HEK293 (cell line): ENCODE results near the gene TSSK6.

ENCODE experiments used
- CTCF ChIA-PET: fragments of 350-600 bp; formaldehyde crosslinking; extraction: SDS; loops from one replicate; lab custom pipeline; 2021; ENCODE audit warnings: antibody characterized with exemption; lab: Yijun Ruan, JAX
- POLR2A ChIA-PET: fragments of 300-600 bp; formaldehyde crosslinking; extraction: SDS; loops from one replicate; lab custom pipeline; 2020; ENCODE audit warnings: antibody characterized with exemption, inconsistent platforms; lab: Yijun Ruan, JAX
- H3K27ac ChIP-seq: fragments of 200-500 bp; sonication (Bioruptor generic); 2 replicates; pipeline ENCODE4 v1.5.1; 2014; ENCODE audit warnings: low read depth, low read length, control low read depth, inconsistent platforms; ENCODE audit errors: extremely low read depth
- H3K36me3 ChIP-seq, 2 experiments: fragments of 200-500 bp in 1 of 2; sonication (Bioruptor generic) in 1 of 2; 1 replicate in 1 of 2; 2 replicates in 1 of 2; pipeline ENCODE4 v1.5.1; 2014 to 2017; ENCODE audit warnings: inconsistent platforms in 2 of 2, low read length in 2 of 2; ENCODE audit not compliant: control insufficient read depth in 2 of 2, insufficient read depth in 1 of 2
- H3K4me1 ChIP-seq: fragments of 200-500 bp; sonication (Bioruptor generic); 2 replicates; pipeline ENCODE4 v1.5.1; 2014; ENCODE audit warnings: mild to moderate bottlenecking, low read length, inconsistent platforms; ENCODE audit not compliant: control insufficient read depth, insufficient read depth
- H3K4me3 ChIP-seq: 2 replicates; pipeline ENCODE4 v1.5.1; 2011; ENCODE audit warnings: low read depth, mild to moderate bottlenecking, control low read depth, low read length, moderate library complexity
- H3K9me3 ChIP-seq: fragments of 200-500 bp; sonication (Bioruptor generic); 2 replicates; pipeline ENCODE4 v1.5.1; 2014; ENCODE audit warnings: low read depth, low read length, inconsistent platforms; ENCODE audit not compliant: control insufficient read depth, insufficient read depth
- ELK4 ChIP-seq: IDR thresholded peaks from 2 replicates; pipeline ENCODE4 v1.6.1; 2011; ENCODE audit warnings: mild to moderate bottlenecking, low read depth, low read length, borderline replicate concordance
- MZF1 ChIP-seq: fragments of 450-650 bp; formaldehyde crosslinking; IDR thresholded peaks from 2 replicates; pipeline ENCODE4 v1.5.1; 2017; ENCODE audit warnings: missing biosample characterization, missing genetic modification characterization, borderline replicate concordance
- TRIM28 ChIP-seq: IDR thresholded peaks from 2 replicates; pipeline ENCODE4 v1.6.1; 2011; ENCODE audit warnings: low read length, control low read depth, borderline replicate concordance
- WT1 ChIP-seq: fragments of 450-650 bp; formaldehyde crosslinking; IDR thresholded peaks from 2 replicates; pipeline ENCODE4 v1.5.1; 2016; ENCODE audit warnings: missing biosample characterization, missing genetic modification characterization
- ZBTB44 ChIP-seq: fragments of 450-650 bp; IDR thresholded peaks from 2 replicates; pipeline ENCODE4 v1.5.1; 2018; ENCODE audit warnings: missing biosample characterization, mild to moderate bottlenecking, missing genetic modification characterization
- ZBTB48 ChIP-seq: fragments of 450-650 bp; formaldehyde crosslinking; IDR thresholded peaks from 2 replicates; pipeline ENCODE4 v1.5.1; 2016; ENCODE audit warnings: missing biosample characterization, missing genetic modification characterization
- ZBTB49 ChIP-seq: fragments of 450-650 bp; formaldehyde crosslinking; IDR thresholded peaks from 2 replicates; pipeline ENCODE4 v1.5.1; 2016; ENCODE audit warnings: missing biosample characterization, missing genetic modification characterization, low read depth
- ZFP37 ChIP-seq: fragments of 450-650 bp; formaldehyde crosslinking; IDR thresholded peaks from 2 replicates; pipeline ENCODE4 v1.5.1; 2016; ENCODE audit warnings: missing biosample characterization, missing genetic modification characterization
- ZFP41 ChIP-seq: fragments of 450-650 bp; formaldehyde crosslinking; IDR thresholded peaks from 2 replicates; pipeline ENCODE4 v1.5.1; 2016; ENCODE audit warnings: missing biosample characterization, missing genetic modification characterization, borderline replicate concordance
- ZFP69B ChIP-seq: fragments of 450-650 bp; formaldehyde crosslinking; IDR thresholded peaks from 2 replicates; pipeline ENCODE4 v1.5.1; 2016; ENCODE audit warnings: missing biosample characterization, missing genetic modification characterization
- ZNF121 ChIP-seq: fragments of 450-650 bp; formaldehyde crosslinking; IDR thresholded peaks from 2 replicates; pipeline ENCODE4 v1.5.1; 2016; ENCODE audit warnings: missing biosample characterization, missing genetic modification characterization
- ZNF157 ChIP-seq: fragments of 450-650 bp; formaldehyde crosslinking; IDR thresholded peaks from 2 replicates; pipeline ENCODE4 v1.5.1; 2016; ENCODE audit warnings: missing biosample characterization, missing genetic modification characterization
- ZNF174 ChIP-seq: fragments of 450-650 bp; formaldehyde crosslinking; IDR thresholded peaks from 2 replicates; pipeline ENCODE4 v1.5.0; 2017; ENCODE audit warnings: missing biosample characterization, mild to moderate bottlenecking, missing genetic modification characterization
- ZNF223 ChIP-seq: fragments of 450-650 bp; formaldehyde crosslinking; IDR thresholded peaks from 2 replicates; pipeline ENCODE4 v1.5.1; 2016; ENCODE audit warnings: missing biosample characterization, missing genetic modification characterization
- ZNF324 ChIP-seq: fragments of 450-650 bp; formaldehyde crosslinking; IDR thresholded peaks from 2 replicates; pipeline ENCODE4 v1.5.1; 2016; ENCODE audit warnings: missing biosample characterization, missing genetic modification characterization
- ZNF37A ChIP-seq: fragments of 450-650 bp; IDR thresholded peaks from 2 replicates; pipeline ENCODE4 v1.5.1; 2018; ENCODE audit warnings: missing biosample characterization, missing genetic modification characterization
- ZNF416 ChIP-seq: fragments of 450-650 bp; formaldehyde crosslinking; IDR thresholded peaks from 2 replicates; pipeline ENCODE4 v1.5.1; 2016; ENCODE audit warnings: missing biosample characterization, missing genetic modification characterization
- ZNF521 ChIP-seq: fragments of 450-650 bp; formaldehyde crosslinking; IDR thresholded peaks from 2 replicates; pipeline ENCODE4 v1.5.1; 2017; ENCODE audit warnings: missing biosample characterization, mild to moderate bottlenecking, missing genetic modification characterization
- ZNF560 ChIP-seq: fragments of 450-650 bp; formaldehyde crosslinking; IDR thresholded peaks from 2 replicates; pipeline ENCODE4 v1.5.1; 2017; ENCODE audit warnings: missing biosample characterization, missing genetic modification characterization, borderline replicate concordance
- ZNF624 ChIP-seq: fragments of 450-650 bp; formaldehyde crosslinking; IDR thresholded peaks from 2 replicates; pipeline ENCODE4 v1.5.1; 2017; ENCODE audit warnings: missing biosample characterization, missing genetic modification characterization
- ZNF704 ChIP-seq: fragments of 450-650 bp; formaldehyde crosslinking; IDR thresholded peaks from 2 replicates; pipeline ENCODE4 v1.5.1; 2016; ENCODE audit warnings: missing biosample characterization, missing genetic modification characterization
- ZNF768 ChIP-seq: fragments of 450-650 bp; formaldehyde crosslinking; IDR thresholded peaks from 2 replicates; pipeline ENCODE4 v1.5.1; 2018; ENCODE audit warnings: missing biosample characterization, mild to moderate bottlenecking, missing genetic modification characterization
- ZNF837 ChIP-seq: fragments of 450-650 bp; formaldehyde crosslinking; IDR thresholded peaks from 2 replicates; pipeline ENCODE4 v1.5.1; 2016; ENCODE audit warnings: missing biosample characterization, missing genetic modification characterization
- ZNF843 ChIP-seq: fragments of 450-650 bp; formaldehyde crosslinking; IDR thresholded peaks from 2 replicates; pipeline ENCODE4 v1.5.1; 2016; ENCODE audit warnings: missing biosample characterization, missing genetic modification characterization
- ZXDB ChIP-seq: fragments of 450-650 bp; formaldehyde crosslinking; IDR thresholded peaks from 2 replicates; pipeline ENCODE4 v1.5.1; 2016; ENCODE audit warnings: missing biosample characterization, missing genetic modification characterization
- TF ChIP-seq, protein P1 (sequence below): fragments of 450-650 bp; formaldehyde crosslinking; IDR thresholded peaks from 2 replicates; pipeline ENCODE4 v1.5.1; 2016; ENCODE audit warnings: missing biosample characterization, missing genetic modification characterization

Gene TSSK6

DNA sequence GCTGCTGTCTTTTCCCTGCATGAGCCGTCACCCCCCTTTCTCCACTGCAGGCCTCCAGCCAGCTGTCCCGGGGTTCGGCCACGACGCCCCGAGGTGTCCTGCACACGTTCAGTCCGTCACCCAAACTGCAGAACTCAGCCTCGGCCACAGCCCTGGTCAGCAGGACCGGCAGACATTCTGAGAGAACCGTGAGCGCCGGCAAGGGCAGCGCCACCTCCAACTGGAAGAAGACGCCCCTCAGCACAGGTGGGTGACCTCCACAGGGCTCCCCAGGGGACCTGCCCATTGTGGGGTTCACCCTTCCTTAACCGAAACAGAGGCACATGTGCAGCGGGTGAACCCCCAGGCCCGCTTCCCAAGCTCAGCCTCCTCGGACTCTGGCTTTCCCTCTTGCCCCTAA lies 13.1 kb downstream of the TSSK6 start:
- TF ChIP-seq ZNF521 (tag by site-specific recombination) (no peak), ZNF416 (tag by site-specific recombination) (no peak), ZNF157 (no peak), ZFP69B (no peak), ZBTB49 (tag by site-specific recombination) (no peak), ZNF843 (no peak), ZBTB48 (tag by site-specific recombination) (no peak), ZNF324 (tag by site-specific recombination) (no peak), ZNF121 (no peak), ZXDB (tag by site-specific recombination) (no peak), ZNF37A (tag by site-specific recombination) (no peak)
- ChIA-PET POLR2A (no interaction called here), CTCF (no interaction called here)
- no peak overlapping the region for H3K27ac ChIP-seq
- H3K4me3 ChIP-seq, result no peak overlapping the region
- no peaks in the 10 kb centered on the region for H3K4me1 ChIP-seq
- peaks cover 4 to 96% of the 10 kb centered on the region in 2 experiments; a peak in 2 of 3 replicates for H3K36me3 ChIP-seq
- no peaks in the 10 kb centered on the region for H3K9me3 ChIP-seq

GRCh38 chr19:19501798-19502197 lies 13.6 kb downstream of the TSSK6 start:
- no peaks in the 10 kb centered on the region for H3K9me3 ChIP-seq
- CTCF ChIA-PET, result no interaction called here
- peaks cover 4 to 97% of the 10 kb centered on the region in 2 experiments; a peak in 2 of 3 replicates for H3K36me3 ChIP-seq
- no peak for TF ChIP-seq ZNF223 (tag by site-specific recombination)
- TF ChIP-seq, all 188 proteins: peak for 0
- Histone ChIP-seq H3K4me3 (no peak overlapping the region), H3K4me1 (no peaks in the 10 kb centered on the region), H3K27ac (no peak overlapping the region)
- POLR2A ChIA-PET, result no interaction called here

GRCh38 chr19:19500975-19501644 lies 14.2 kb downstream of the TSSK6 start:
- Histone ChIP-seq H3K9me3 (no peaks in the 10 kb centered on the region), H3K27ac (no peak overlapping the region), H3K4me3 (no peak overlapping the region), H3K4me1 (no peaks in the 10 kb centered on the region), H3K36me3 (peaks cover 4 to 99% of the 10 kb centered on the region in 2 experiments; a peak in 2 of 3 replicates)
- ChIA-PET CTCF (no interaction called here), POLR2A (no interaction called here)
- TF ChIP-seq ZFP41 (tag by site-specific recombination) (no peak), ZNF704 (tag by site-specific recombination) (no peak), MZF1 (no peak), WT1 (tag by site-specific recombination) (no peak), ZNF37A (tag by site-specific recombination) (no peak), ZBTB44 (tag by site-specific recombination) (no peak), ZFP37 (tag by site-specific recombination) (no peak), ZNF624 (tag by site-specific recombination) (no peak), TRIM28 (no peak), ZNF174 (tag by site-specific recombination) (no peak), ZNF837 (tag by site-specific recombination) (no peak), ZNF560 (tag by site-specific recombination) (no peak), ZNF768 (tag by site-specific recombination) (no peak), ELK4 (no peak)
- TF ChIP-seq, protein P1, sequence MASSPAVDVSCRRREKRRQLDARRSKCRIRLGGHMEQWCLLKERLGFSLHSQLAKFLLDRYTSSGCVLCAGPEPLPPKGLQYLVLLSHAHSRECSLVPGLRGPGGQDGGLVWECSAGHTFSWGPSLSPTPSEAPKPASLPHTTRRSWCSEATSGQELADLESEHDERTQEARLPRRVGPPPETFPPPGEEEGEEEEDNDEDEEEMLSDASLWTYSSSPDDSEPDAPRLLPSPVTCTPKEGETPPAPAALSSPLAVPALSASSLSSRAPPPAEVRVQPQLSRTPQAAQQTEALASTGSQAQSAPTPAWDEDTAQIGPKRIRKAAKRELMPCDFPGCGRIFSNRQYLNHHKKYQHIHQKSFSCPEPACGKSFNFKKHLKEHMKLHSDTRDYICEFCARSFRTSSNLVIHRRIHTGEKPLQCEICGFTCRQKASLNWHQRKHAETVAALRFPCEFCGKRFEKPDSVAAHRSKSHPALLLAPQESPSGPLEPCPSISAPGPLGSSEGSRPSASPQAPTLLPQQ (tag by site-specific recombination), result no peak
